ENCODE measurements around the gene DACT3.

The DACT3 gene

GRCh38 chr19:46660551-46661019 is 397 bp downstream of the DACT3 start:
- no peak for DNase-seq (ENCODE audit: low read depth, low spot score)
- H3K4me3 ChIP-seq (ENCODE audit: low read depth, low read length): peak overlapping the region; percentile 69
- TF ChIP-seq CTCF (IDR thresholded peaks at IDR 0.05; ENCODE audit: insufficient read depth, low read length, missing control alignments): no peak
- CTCF ChIA-PET: interaction anchor here (1.2 to 15.3 kb wide), 11 partner anchors 8 to 131 kb away, joined by 4 to 685 read pairs (median 25); partner anchors contain the start of genes GNG8 and PTGIR
- POLR2A ChIA-PET: interaction anchor here (0.9 to 3.1 kb wide), 4 partner anchors 29 to 60 kb away, joined by 3 to 15 read pairs (median 5); partner anchors contain the start of gene CALM3

- TF ChIP-seq CTCF (IDR thresholded peaks at IDR 0.05; ENCODE audit: insufficient read depth, low read length, missing control alignments): no peak
- no peak for DNase-seq (ENCODE audit: low read depth, low spot score)
- POLR2A ChIA-PET: interaction anchor here (0.5 kb wide), 1 partner anchor 38 kb away, joined by 4 read pairs; no protein-coding TSS in a partner anchor
- H3K4me3 ChIP-seq (ENCODE audit: low read depth, low read length): peak overlapping the region; percentile 69
- CTCF ChIA-PET: interaction anchor here (1.1 to 15.3 kb wide), 5 partner anchors 15 to 47 kb away, joined by 3 to 685 read pairs (median 38); no protein-coding TSS in a partner anchor
Measured at GRCh38 chr19:46660008-46660517, 919 bp downstream of the DACT3 start.

- TF ChIP-seq CTCF (IDR thresholded peaks at IDR 0.05; ENCODE audit: insufficient read depth, low read length, missing control alignments): no peak
- ChIA-PET POLR2A (interaction anchor here (0.5 to 0.6 kb wide), 3 partner anchors 28 to 42 kb away, joined by 3 to 4 read pairs (median 3); no protein-coding TSS in a partner anchor), CTCF (interaction anchor here (1.1 to 15.3 kb wide), 6 partner anchors 14 to 46 kb away, joined by 3 to 685 read pairs (median 21); partner anchors contain the start of gene PTGIR)
- H3K4me3 ChIP-seq (ENCODE audit: low read depth, low read length): peak overlapping the region; percentile 69
- no peak for DNase-seq (ENCODE audit: low read depth, low spot score)
Measured at GRCh38 chr19:46659151-46660007, 1.6 kb downstream of the DACT3 start.

GRCh38 chr19:46656541-46656940 is 4.4 kb downstream of the DACT3 start:
- DNase-seq (ENCODE audit: low read depth, low spot score): no peak
- ChIA-PET POLR2A (no interaction called here), CTCF (interaction anchor here (1.1 to 15.3 kb wide), 4 partner anchors 10 to 119 kb away, joined by 3 to 685 read pairs (median 7); no protein-coding TSS in a partner anchor)
- no peak for TF ChIP-seq CTCF (IDR thresholded peaks at IDR 0.05; ENCODE audit: insufficient read depth, low read length, missing control alignments)
- no peak overlapping the region for H3K4me3 ChIP-seq (ENCODE audit: low read depth, low read length)

- TF ChIP-seq CTCF (IDR thresholded peaks at IDR 0.05; ENCODE audit: insufficient read depth, low read length, missing control alignments): no peak
- CTCF ChIA-PET: interaction anchor here (1.0 to 1.7 kb wide), 3 partner anchors 7 to 14 kb away, joined by 3 to 5 read pairs (median 5); no protein-coding TSS in a partner anchor
- POLR2A ChIA-PET: no interaction called here
- no peak for DNase-seq (ENCODE audit: low read depth, low spot score)
- no peak overlapping the region for H3K4me3 ChIP-seq (ENCODE audit: low read depth, low read length)
Measured at GRCh38 chr19:46654621-46655152, 6.3 kb downstream of the DACT3 start.
